HG03521 (cell line): ENCODE data around the gene CAPN14.
"Not testable (repeated sequence)": the region's sequence is repeated elsewhere in the genome, so short reads cannot be mapped to it uniquely, and the experiment has no call there.

ENCODE experiments used
- ATAC-seq: cut with Tn5 transposase; IDR thresholded peaks from one replicate; pipeline ENCODE4 v1.9.1; 2021; ENCODE audit warnings: mild to moderate bottlenecking, moderate library complexity; ENCODE audit not compliant: unreplicated experiment

The CAPN14 gene

DNA sequence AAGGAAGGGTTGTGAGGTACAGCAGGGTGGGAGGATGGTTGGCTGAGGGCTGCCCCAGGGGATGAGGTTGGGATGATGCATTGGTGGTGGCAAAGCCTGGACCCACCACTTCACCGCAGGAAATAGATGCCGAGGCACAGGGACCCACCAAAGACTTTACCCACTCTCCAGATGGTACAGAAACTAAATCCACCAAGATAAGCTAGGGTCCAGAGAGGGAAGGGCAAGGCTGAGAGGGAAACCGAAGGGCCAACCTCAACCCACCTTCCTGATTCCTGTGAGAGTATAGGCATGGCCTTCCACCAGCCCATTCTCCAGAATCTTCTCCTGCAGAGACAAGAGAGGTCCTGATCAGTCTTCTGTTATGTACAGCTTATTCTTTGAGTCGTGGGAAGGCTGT is 18.1 kb downstream of the CAPN14 start:
- ATAC-seq, result no peak

GRCh38 chr2:31197669-31198068 is 19.6 kb downstream of the CAPN14 start:
- ATAC-seq, result no peak

DNA sequence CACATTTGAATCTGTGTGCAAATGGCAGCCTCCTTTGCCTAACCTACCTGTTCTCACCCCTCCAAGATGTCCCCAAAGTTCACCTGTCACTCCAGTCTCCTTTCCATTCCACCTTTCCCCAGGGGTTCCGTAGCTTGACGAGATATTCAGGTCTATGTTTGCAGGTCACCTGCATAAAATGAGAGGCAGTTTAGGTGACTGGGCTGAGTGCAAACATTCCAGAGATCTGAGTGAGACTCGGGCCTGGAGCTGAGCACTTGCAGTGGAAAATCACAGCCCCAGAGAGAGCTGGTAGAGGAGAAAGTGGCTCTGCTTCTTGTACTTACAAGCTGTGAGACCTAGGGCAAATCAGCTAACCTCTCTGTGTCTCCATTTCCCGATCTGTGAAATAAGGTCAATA is 20.1 kb downstream of the CAPN14 start:
- no peak for ATAC-seq

DNA sequence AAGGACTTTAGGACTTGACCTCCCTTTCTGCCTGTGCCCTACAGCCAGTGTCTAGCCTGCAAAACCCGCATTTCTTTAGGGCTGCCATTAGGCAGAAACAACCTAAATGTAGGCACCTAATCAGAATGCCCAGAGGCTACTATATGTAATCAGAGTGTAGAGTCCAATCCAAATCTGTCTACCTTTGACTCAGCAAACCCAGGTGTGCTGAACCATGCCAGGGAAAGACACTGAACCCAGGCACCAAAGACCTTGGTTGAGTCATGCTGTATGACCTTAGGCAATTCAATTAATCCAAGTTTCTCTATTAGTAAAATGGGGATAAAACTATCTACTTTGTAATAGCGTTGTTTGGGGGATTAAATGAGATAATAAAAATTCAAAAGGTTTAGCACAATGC is 20.7 kb downstream of the CAPN14 start:
- no peak for ATAC-seq

GRCh38 chr2:31193806-31194205 is 23.5 kb downstream of the CAPN14 start:
- no peak for ATAC-seq

DNA sequence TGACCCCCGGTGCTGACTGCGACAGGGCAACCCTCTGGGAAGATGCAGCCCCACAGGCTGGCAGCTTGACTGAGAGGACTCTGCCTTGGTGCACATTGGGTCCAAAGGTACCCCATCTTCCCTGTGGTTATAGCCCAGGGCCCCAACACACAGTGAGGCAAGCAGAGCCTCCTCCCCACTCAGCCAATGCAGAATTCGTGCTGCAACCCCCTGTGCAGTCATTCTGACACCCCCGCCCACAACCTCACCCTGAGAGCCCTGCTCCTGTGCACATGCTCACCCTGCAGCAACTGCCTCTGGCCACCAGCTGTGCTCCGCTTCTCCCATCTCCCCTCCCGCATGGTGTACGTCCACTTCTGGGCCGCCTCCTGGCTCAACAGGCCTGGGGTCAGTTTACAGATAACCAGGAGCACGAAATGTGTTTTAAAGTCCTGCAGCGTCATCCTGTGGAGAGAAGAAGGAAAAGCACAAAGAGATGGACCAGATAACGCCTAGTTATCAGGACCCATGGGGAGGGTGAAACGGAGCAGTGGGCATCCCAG is 24.4 kb downstream of the CAPN14 start:
- ATAC-seq, result no peak

DNA sequence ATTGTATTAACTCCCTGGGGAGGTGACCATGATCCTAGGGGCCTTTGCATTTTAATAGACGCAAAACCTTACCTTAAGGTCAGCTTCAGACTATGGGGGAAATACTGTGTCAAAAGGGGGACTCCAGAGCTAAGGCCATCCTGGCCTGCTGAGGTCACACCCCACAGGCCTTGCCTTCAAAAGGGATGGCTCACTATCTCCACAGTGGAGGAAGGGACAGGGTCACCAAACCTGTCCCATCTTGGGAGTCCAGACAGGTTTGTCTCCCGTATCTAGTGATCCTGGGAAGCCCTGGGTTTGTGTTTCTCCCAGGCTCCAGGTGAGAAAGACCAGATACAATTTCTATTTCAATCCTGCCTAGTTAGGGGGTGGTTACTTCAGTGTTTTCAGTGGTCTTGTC is 24.9 kb downstream of the CAPN14 start:
- ATAC-seq, result no peak

- no peak for ATAC-seq
Observed at GRCh38 chr2:31191931-31192330, 25.4 kb downstream of the CAPN14 start.

GRCh38 chr2:31190188-31190587 is 27.1 kb downstream of the CAPN14 start:
- ATAC-seq, result no peak

DNA sequence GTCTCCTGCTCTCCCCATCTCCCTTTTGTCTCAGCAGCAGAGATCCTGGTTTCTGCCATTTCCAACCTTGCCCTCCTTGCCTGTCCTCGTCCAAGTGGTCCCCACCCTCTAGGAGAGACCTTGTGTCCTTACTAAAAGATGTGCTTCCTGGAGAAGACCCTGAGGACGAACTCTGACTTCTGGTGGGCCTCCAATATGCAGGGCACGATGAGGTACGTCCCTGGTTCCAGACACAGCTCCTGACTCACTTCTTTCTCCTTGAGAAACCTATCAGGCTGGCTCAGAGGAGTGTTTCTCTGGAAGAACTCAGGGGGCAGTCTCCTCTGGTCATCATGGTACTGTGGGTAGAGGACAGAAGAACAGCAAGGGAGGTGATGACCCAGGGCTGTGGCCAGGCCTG is 28.2 kb downstream of the CAPN14 start:
- no peak for ATAC-seq

DNA sequence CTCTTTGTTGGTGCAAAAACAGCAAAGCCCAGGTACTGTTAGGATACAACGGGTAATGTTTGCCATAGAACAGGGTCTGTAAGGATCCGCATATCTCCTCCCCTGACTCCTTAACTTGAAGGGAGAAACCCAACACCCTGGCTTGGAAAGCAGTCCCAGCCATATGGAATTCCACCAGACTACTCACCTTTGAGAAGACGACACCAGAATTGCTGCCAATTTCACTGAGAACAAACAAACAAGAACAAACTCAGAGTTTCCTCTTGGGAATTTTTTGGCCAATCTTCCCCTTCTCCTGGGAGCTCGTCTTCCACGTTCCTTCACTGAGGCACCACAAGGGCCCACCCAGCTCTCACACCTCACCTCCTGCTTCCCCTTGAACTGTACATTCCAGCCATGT is 29.2 kb downstream of the CAPN14 start:
- ATAC-seq, result no peak

GRCh38 chr2:31187166-31187565 is 30.1 kb downstream of the CAPN14 start:
- no peak for ATAC-seq

- ATAC-seq, result not testable (repeated sequence)
Observed at GRCh38 chr2:31183973-31184372, 33.3 kb downstream of the CAPN14 start.

- ATAC-seq, result no peak
Observed at GRCh38 chr2:31176742-31177141, 40.6 kb downstream of the CAPN14 start.

DNA sequence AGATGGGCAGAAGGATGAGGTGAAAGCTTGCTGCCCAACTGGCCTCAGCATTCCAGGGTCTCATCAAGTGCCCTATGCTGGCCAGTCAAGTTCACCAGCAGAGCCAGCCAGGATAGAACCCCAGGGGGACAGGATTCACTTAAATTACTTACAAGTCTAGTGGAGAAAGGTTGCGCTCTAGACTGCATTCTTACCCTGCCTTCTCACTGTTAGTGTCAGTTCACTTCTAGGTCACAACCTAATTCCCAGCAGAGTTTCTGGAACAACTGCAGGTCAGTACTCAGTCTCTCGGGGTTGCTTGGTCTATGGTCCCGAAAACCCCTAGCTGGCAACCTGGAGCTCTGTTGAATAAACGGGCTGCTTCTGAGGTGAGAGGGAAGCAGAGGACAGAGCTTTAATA is 46.2 kb downstream of the CAPN14 start:
- no peak for ATAC-seq

DNA sequence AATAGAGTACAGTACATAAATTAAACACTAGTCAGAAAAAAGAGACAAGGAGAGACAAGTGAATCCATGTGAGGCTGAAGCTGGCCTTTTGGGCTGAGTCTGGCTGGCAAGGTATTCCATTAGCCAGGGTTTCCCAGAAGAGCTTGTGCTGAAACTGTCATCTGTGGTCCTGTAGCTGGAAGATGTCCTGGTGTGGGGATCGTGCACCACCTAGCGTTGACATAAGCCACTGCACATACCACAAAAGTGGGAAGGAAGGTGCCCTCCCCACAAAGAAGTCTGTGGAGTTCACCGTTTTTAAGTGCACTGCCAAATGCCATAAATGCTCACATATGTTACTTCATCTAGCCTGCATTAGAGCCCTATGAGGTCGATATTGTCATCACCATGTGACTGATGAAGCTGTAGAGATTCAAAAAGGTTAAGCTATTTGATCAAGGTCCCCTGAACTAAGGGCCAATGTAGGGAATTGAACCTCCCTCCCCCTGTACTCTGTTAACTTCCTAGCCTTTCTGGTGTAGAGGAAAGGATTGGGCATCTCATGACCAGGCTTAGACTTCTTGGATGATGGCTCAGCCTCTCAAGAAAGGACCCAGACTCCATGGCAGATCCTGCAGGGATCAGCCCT is 47.1 kb downstream of the CAPN14 start:
- ATAC-seq, result peak; percentile 70

DNA sequence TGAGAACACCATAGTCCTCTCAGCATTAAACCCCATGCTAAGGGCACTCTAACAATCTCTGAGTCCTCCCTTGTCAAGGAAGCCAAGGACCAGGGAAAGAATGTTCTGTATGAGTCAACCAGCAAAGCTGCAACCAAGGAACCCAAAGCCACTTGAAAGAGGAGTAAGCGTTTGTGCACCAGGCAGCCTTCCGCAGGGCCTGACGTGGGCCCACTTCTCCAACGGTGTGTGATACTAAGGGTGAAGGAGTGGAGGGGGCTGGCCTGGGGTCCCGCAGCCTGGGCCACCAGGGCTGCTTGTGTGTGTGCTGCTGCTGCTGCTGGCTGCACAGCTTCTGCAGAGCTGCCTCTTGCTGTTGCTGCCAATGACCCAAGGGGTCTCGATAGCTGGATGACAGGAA is 49.0 kb downstream of the CAPN14 start:
- ATAC-seq, result no peak

- no peak for ATAC-seq
Observed at GRCh38 chr2:31166925-31167324, 50.4 kb downstream of the CAPN14 start.

GRCh38 chr2:31163011-31163539 is 54.2 kb downstream of the CAPN14 start:
- ATAC-seq, result no peak

DNA sequence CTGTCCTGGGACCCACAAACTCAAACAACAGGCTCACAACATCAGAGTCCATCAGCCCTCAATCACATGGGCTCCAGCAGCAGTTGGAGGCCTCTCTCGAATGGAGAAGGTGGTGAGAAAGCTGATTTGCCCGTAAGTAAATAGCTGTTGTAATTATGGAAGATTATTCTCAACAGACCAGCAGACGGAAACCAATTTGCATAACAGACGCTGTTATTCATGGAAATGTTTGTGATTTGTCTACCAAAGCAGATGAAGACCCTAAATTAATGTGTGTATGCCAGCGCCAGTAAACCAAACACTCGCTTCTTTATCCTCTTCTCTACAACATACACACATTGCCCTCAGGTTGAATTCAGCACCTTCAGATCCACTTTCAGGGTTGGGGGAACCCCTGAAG is 55.7 kb downstream of the CAPN14 start:
- ATAC-seq, result no peak

DNA sequence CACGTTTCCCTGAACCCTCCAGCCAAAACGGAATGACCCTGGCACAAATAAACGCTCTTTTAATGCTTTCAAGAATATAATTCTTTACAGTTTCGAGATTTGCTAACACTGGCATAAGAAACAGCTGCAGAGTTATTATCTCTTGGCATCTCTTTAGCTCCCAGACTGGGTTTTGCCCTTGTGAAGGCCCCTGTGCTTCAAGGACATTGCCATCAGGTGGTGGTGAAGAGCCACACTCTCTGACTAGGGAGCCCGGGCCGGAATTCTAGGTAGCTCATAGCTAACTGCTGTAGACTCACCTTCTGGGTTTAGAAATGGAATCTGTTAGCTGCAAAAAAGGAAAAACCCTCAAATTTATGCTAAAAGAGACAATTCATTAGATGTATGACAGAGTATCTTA is 65.8 kb downstream of the CAPN14 start:
- ATAC-seq, result no peak

DNA sequence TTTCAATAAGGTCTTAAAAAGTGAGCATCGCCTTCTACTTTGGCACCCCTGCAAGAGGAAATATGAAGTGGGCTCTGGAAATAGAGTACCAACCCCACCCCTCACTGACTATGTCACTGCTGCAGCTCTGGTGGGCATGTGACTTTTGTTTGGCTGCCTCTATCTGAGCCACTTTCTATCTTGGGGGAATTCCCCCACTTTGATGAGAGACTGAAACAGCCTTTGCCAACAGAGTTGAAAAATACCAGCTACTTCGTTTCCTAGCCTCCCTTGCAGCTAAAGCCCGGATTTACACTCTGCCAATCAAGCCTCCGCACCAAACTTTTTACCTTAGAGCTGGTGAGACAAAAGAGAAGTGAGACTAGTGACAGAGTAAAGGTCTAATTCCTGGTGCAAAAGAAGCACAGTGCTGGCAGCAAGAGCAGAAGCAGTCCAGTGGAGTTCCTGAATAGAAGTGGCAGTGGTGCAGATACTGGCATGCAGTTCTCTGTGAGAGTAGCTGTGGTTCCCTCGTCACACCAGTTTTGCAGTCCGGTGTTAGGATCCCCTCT is 67.1 kb downstream of the CAPN14 start:
- no peak for ATAC-seq

- no peak for ATAC-seq
Observed at GRCh38 chr2:31148514-31148913, 68.8 kb downstream of the CAPN14 start.
